GM19328 (cell line): ENCODE measurements around the gene ROBO1.
"Not testable (repeated sequence)": the region's sequence is repeated elsewhere in the genome, so short reads cannot be mapped to it uniquely, and the experiment has no call there.

ENCODE experiments used
- ATAC-seq: cut with Tn5 transposase; IDR thresholded peaks from one replicate; pipeline ENCODE4 v1.9.1; 2021; ENCODE audit warnings: mild to moderate bottlenecking, moderate library complexity; ENCODE audit not compliant: unreplicated experiment

Gene ROBO1

DNA sequence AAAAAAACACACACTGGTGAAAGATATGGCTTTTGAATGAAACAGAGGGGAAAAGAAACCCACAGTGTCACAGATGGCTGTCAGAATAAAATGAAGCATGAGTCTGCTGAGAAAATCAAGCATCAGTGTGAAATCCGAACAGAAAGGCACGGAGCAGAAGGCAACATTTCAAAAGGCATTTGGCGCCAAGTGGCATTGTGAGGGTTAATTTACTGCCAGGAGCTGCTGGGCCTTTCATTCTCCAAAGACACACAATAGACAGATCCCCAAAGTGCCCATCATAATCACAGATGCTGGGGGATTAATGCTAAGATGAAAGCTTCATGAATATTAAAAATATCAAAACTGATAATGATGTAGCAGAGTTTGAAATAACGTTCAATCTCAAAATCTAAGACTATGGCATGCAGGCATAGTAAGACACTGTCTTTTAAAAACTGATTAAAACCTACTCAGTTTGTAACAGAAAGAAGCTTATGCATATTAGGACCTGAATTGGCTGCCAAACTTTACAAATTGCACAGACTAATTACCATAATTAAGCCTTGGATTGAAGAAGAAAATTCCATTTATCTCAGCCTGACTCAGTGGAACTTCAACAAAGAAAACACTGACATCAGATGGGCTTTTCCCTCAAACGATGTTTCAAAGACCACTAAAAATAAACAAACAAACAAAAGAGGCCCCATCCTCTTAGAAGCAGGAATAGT is 589.2 kb downstream of the ROBO1 start:
- ATAC-seq: no peak

- no peak for ATAC-seq
These were observed 591.9 kb downstream of the ROBO1 start for GRCh38 chr3:79175870-79176269.

DNA sequence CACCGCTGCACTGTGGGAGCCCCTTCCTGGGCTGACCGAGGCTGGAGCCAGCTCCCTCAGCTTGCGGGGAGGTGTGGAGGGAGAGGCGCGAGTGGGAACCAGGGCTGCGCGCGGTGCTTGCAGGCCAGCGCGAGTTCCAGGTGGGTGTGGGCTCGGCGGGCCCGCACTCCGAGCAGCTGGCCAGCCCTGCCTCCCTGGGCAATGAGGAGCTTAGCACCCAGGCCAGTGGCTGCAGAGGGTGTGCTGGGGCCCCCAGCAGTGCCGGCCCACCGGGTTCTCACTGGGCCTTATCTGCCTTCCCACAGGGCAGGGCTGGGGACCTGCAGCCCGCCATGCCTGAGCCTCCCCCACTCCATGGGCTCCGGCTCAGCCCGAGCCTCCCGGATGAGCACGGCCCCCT is 594.5 kb downstream of the ROBO1 start:
- not testable (repeated sequence) for ATAC-seq

- ATAC-seq: no peak
These were observed 595.6 kb downstream of the ROBO1 start for GRCh38 chr3:79172241-79172640.

DNA sequence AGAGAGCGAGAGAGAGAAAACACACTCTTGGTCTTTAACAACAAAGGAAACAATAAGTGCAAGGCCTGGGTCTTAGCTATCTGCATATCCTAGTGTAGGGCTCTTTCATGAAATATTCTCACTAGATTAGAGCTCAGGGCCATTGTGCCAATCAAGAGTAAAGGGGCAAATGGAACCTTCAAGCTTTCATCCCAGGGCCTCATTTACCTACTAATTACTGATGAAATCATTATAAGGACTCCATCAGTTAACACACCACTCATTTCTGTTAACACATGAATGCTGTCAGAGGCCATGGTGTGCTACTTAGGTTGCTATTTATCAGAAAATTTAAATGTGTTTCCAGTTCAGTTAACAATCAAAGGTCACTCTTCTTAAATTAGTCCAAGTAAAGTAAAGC is 597.8 kb downstream of the ROBO1 start:
- no peak for ATAC-seq

DNA sequence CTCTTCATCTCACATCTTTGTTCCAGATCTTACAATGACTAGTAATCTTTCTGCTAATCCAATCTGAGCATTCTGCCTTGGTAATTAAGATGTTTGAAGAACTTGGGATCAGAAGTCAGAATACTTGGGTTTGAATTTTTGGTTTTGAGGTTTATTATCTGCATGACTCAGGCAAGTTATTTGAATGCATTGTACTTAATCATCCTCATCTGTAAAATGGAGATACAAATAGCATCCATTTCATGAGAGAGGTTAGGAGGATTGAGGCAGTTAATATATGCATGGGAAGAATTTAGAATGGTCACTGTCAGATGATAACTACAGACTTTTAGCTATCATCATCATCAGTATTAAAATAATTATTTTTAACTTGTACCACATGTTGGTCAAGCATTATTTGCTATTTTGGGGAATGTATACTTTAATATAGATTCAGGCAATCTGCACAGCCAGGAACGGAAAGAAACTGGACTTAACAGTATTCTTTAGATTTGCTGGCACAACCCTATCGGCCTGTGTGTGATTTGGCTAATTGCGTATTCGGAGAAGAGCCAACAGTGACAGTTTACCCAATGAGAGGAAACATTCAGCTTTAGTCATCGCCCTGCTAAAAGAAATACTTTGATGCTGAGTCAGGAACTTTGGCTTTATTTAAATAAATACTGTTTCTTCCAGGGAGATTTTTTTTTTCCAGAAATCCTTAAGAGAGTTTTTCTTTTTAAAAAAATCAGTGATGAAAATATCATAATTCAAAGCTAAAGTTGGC is 600.0 kb downstream of the ROBO1 start:
- no peak for ATAC-seq

- ATAC-seq: no peak
These were observed 605.1 kb downstream of the ROBO1 start for GRCh38 chr3:79162653-79163052.

DNA sequence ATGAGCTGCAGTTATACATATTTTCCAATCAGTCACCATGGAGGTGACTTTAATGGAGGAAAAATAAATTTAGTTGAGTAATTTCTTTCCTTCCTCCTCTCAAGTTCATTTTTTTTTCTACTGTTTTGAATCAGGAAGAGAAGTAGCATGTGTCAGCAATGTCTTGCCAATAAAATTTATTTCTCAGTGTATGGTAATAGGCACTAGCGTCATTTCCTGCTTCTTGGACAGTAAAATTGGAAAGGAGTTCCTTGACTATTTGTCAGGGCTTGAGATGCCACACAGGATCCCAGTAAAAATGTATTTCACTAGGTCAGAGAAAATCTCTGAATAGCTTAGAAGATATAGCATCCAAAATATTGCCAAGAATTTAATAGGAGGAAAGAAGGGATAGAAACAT is 605.9 kb downstream of the ROBO1 start:
- ATAC-seq: no peak

GRCh38 chr3:79160421-79160820 is 607.4 kb downstream of the ROBO1 start:
- no peak for ATAC-seq

DNA sequence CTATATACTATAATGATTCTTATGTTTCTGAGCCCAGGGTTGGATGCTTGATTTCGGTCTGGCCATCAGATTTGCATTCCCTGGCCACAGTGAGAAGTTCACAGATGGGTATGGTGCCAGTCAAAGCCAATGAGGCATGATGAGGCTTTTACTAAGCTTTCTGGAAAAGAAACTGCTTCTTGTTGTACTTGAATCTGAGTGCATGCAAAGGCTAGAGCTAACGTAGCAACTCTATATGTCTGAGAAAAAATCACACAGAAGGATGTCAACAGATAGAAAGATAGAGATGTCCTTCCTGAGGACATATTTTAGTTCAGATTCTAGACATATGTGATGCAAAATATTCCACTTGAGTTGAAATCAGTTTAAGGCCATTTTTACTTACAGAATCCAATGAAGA is 608.1 kb downstream of the ROBO1 start:
- no peak for ATAC-seq

- no peak for ATAC-seq
These were observed 610.6 kb downstream of the ROBO1 start for GRCh38 chr3:79157191-79157590.

- no peak for ATAC-seq
These were observed 612.9 kb downstream of the ROBO1 start for GRCh38 chr3:79154865-79155264.

DNA sequence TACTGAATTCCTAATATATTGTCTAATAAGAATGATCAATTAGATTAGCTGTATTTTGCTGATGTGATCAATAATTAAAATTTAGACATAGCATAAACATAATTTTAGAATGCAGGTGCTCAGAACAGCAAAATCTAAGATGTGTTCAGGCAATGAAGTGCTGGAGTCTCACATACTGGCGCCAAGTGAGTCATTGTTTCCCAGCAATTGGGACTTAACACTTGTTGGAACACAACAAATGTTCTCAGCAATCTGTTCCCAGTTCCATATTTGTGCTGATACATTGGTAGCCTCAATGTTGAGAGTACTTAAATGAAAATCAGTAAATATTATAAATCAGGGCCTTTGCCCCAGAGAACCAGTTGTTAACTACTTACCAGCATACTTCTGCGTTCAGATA is 619.0 kb downstream of the ROBO1 start:
- no peak for ATAC-seq

- no peak for ATAC-seq
These were observed 621.8 kb downstream of the ROBO1 start for GRCh38 chr3:79146024-79146423.

DNA sequence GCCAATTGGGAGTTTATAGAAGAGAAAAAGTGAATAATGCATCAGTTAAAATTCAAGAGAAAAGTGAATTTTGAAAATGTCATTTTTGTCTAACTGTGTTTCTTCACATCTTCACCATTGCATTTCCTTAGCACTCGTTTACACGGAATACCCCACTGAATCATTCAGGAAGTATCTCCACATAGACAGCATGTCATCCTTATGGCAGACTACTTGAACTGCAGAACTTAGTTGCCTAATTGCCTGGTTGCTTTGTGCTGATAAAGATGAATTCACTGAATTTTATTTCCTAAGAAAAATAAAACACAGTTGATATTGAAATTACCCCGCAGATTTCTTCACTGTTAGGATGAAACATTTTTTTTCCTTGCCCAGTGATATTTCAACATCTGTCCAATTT is 627.1 kb downstream of the ROBO1 start:
- ATAC-seq: no peak

DNA sequence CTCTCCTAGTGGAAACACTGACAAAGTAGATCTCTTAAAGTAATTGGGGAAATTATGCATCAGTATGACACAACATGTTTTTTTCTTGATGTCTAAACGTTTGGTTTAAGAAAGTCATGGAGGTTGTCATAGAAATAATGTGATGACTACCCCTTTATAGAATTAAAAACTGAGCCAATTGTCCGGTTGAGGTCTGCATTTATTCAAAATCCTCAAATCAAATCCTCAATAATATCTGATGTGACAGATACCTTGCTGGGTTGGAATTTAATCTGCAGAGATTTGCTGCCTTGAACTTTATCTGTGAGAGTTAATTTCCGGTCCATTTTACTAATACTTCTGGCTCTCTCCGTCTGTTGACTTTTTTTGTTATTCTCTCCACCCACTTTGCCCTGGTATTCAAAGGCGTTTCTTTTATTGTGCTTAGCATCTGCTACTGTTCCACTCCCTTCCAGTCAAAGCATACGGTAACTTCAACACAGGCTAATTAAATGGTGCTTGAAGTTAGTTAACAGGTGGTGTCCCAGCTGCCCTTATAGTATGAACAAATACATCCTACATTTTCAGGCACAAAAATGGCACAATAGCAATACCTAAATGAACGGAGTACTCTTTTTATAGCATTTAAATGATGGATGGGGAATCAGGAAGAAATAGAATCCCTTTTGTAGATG is 628.3 kb downstream of the ROBO1 start:
- ATAC-seq: no peak

DNA sequence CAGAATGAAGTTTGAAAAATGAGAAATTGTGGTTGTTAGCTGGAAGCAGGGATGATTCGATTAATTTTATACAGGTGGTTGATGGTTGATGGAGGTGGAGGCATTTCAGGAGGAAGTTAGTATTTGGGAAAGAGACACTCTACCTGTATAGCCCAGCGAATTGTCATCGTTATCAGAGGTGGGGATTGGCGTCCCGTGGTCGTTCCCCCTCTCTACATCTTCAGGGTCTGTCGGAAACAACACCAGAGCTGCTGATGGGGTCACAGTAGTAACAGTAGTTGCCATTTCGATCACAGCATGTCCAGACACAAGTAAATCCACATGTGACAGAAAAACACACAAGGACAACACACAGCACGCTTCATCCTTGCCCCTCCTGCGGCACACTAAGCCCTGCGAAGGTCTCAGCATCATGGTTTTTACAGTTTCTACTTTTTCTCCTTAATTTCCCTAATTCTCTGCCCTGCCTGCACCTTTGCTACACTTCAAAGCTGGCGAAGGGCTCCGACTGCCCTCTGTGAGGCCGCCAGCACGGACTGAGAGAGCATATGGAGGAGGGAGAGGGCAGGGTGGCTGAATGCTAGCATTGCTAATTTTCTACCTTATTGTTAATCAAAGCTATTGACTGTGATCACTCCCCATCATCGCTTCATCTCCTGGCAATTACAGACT is 642.3 kb downstream of the ROBO1 start:
- no peak for ATAC-seq

- ATAC-seq: no peak
These were observed 652.3 kb downstream of the ROBO1 start for GRCh38 chr3:79115458-79115857.

DNA sequence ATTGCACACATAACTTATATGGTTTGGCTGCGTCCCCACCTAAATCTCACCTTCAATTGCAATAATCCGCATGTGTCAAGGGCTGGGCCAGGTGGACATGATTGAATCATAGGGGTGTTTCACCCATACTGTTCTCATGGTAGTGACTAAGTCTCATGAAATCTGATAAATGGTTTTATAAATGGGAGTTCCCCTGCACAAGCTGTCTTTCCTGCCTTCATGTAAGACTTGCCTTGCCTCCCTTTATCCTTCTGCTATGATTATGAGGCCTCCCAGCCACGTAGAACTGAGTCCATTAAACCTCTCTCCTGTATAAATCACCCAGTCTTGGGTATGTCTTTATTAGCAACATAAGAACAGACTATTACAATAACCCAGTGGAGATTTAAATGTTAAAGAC is 653.9 kb downstream of the ROBO1 start:
- no peak for ATAC-seq

DNA sequence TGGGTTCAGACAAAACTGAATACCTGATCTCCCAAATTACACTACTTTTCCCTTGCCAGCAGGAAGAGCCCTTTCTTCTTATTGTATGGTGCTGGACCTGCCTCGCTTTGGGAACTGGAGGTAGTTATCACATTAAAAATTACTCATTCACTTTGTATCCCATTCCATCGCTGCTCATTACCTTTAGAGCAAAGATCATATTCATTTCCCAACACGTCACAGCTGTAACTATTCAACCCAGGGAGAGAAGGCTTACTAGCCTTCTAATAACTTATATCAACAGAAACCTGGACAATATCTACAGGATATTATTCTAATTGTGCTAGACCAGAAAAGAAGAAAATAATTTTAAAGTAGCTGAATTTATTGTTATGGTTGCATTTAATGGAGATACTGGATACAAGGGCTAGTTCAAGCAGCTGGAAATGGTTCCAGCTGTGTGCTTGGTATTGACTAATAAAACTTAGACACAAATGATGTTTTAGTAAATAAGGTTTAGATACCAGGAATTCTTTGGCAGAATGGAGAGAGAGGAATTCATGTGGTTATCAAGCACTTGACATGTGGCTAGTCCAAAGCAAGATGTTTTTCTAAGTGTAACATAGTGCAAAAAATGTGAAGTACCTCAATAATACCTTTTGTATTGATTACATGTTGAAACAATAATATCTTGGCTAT is 656.3 kb downstream of the ROBO1 start:
- ATAC-seq: no peak

- no peak for ATAC-seq
These were observed 658.0 kb downstream of the ROBO1 start for GRCh38 chr3:79109754-79110153.
